Activated CD4-positive, alpha-beta memory T cell treated with anti-CD3 and anti-CD28 coated beads, Interleukin-2, amount 10 ng/mL, durations not matched to agents 7 days and 5 days (primary cell): ENCODE data around the gene ARSG. TPM values are rescaled to one million over a fixed set of nuclear protein-coding genes. Genes with fewer than 3 reads are reported as not detected.
"Not testable (repeated sequence)": the region's sequence is repeated elsewhere in the genome, so short reads cannot be mapped to it uniquely, and the experiment has no call there.

Experiments used
- CTCF ChIA-PET: fragments of 350-600 bp; sonication (Branson Sonifier 250); formaldehyde crosslinking; loops from one replicate; lab custom pipeline; 2021; ENCODE audit warnings: antibody characterized with exemption, inconsistent platforms; lab: Charles Lee
- POLR2A ChIA-PET: fragments of 350-600 bp; sonication (Branson Sonifier 250); formaldehyde crosslinking; loops from one replicate; lab custom pipeline; 2021; ENCODE audit warnings: antibody characterized with exemption; lab: Charles Lee
- DNase-seq: peaks from one replicate; pipeline ENCODE4 v3.0.0-alpha.2; 2020
- H3K27ac Mint-ChIP-seq: one replicate; pipeline ENCODE4 v1.8.0; 2021; ENCODE audit warnings: mild to moderate bottlenecking, mixed read lengths
- H3K27me3 Mint-ChIP-seq: one replicate; pipeline ENCODE4 v1.8.0; 2021; ENCODE audit warnings: mixed read lengths
- H3K36me3 Mint-ChIP-seq: one replicate; pipeline ENCODE4 v1.8.0; 2021; ENCODE audit warnings: low read depth, mixed read lengths
- H3K4me1 Mint-ChIP-seq: one replicate; pipeline ENCODE4 v1.8.0; 2021; ENCODE audit warnings: mixed read lengths
- H3K4me3 Mint-ChIP-seq: one replicate; pipeline ENCODE4 v1.8.0; 2021; ENCODE audit warnings: mild to moderate bottlenecking, mixed read lengths
- H3K9me3 Mint-ChIP-seq: one replicate; pipeline ENCODE4 v1.8.0; 2021; ENCODE audit warnings: mixed read lengths
- total RNA-seq, 2 experiments: library from RNA; stranded (reverse); gene quantifications; one replicate each; pipeline ENCODE4 v1.2.3, GENCODE V29; 2021

Gene ARSG
- total RNA-seq, 2 experiments from 2014 or later, result 13.5 to 16.8 TPM

DNA sequence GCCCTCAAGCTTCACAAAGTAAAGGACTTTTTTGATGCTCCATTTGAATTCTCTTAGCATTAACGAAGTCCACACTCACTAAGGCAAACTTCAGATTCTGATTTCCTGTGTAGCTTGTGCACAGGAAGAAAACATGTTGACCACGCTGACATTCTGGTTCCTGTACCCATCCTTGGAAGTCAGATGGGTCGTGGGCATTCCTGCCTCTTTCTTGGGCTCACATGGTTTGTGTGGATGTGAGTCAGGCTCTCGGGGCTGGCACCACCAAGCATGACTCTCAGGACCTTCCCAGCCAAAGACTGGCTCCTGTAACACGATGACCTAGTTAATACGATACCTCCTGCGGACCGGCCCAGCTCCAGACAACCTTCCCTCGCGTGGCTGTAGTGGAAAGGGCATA is 32.8 kb downstream of the ARSG start:
- ChIA-PET CTCF (interaction anchor here (0.7 to 1.7 kb wide), 3 partner anchors 9 to 75 kb away, joined by 3 to 5 read pairs (median 4); no protein-coding TSS in a partner anchor), POLR2A (interaction anchor here (0.6 to 2.9 kb wide), 6 partner anchors 9 to 32 kb away, joined by 3 to 16 read pairs (median 4); partner anchors contain the start of genes ARSG and SLC16A6)
- H3K9me3 Mint-ChIP-seq, result no peaks in the 10 kb centered on the region
- H3K4me3 Mint-ChIP-seq, result no peak overlapping the region
- no peak for DNase-seq
- peaks cover 25% of the 10 kb centered on the region for H3K4me1 Mint-ChIP-seq
- no peak overlapping the region for H3K27ac Mint-ChIP-seq
- H3K27me3 Mint-ChIP-seq, result no peaks in the 10 kb centered on the region
- no peaks in the 10 kb centered on the region for H3K36me3 Mint-ChIP-seq

DNA sequence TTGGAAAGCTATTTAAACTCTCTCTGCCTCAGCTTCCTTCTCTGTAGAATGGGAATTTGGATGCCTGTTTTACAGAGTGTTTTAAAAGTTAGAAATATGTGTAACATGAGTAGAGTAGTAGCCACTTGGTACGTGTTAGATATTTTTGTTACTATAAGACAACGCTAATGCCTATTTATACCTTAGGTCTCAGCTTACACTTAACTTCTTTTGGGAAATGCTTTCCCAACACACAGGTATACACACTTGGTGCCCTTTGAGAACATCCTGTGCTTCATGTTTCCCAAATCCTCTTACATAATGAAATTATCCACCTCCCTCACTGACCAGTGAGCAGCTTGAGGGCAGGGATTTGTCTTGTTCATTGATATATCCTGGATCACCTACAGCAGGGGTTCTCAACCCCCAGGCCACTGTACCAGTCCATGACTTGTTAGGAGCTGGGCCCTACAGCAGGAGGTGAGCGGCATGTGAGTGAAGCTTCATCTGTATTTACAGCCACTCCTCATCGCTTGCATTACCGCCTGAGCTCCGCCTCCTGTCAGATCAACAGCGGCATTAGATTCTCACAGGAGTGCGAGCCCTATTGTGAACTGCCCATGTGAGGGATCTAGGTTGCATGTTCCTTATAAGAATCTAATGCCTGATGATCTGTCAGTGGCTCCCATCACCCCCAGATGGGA is 33.5 kb downstream of the ARSG start:
- DNase-seq, result no peak
- CTCF ChIA-PET, result interaction anchor here (0.7 to 1.7 kb wide), 3 partner anchors 9 to 74 kb away, joined by 3 to 5 read pairs (median 4); no protein-coding TSS in a partner anchor
- H3K4me1 Mint-ChIP-seq, result peaks cover 25% of the 10 kb centered on the region
- no peaks in the 10 kb centered on the region for H3K27me3 Mint-ChIP-seq
- H3K9me3 Mint-ChIP-seq, result no peaks in the 10 kb centered on the region
- H3K4me3 Mint-ChIP-seq, result no peak overlapping the region
- POLR2A ChIA-PET, result interaction anchor here (0.6 to 2.9 kb wide), 6 partner anchors 9 to 33 kb away, joined by 3 to 16 read pairs (median 4); partner anchors contain the start of genes ARSG and SLC16A6
- no peaks in the 10 kb centered on the region for H3K36me3 Mint-ChIP-seq
- H3K27ac Mint-ChIP-seq, result no peak overlapping the region

DNA sequence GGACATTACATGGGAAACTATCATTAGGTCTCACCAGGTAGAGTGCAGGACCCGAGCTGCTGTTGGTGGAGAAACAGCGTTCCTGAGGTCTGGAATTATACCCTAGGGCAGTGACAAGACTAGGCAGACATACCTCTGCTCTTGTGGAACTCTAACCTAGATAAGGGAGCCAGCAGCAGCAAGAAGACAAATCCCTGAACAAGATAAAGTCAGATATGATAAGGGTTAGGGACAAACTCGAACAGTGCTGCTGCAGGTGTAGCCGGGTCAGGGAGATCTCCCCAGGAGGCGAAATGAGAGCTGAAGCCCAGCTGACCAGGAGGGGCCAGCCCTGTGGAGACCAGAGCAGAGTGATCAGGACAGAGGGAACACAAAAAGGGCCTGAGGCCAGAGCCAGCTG is 34.7 kb downstream of the ARSG start:
- Mint-ChIP-seq H3K4me3 (no peak overlapping the region), H3K27ac (no peak overlapping the region), H3K9me3 (peaks cover 4% of the 10 kb centered on the region), H3K4me1 (peaks cover 25% of the 10 kb centered on the region), H3K27me3 (no peaks in the 10 kb centered on the region), H3K36me3 (no peaks in the 10 kb centered on the region)
- ChIA-PET CTCF (interaction anchor here (0.9 kb wide), 1 partner anchor 42 kb away, joined by 3 read pairs; no protein-coding TSS in a partner anchor), POLR2A (interaction anchor here (1.1 to 2.9 kb wide), 3 partner anchors 30 to 112 kb away, joined by 3 to 16 read pairs (median 3); partner anchors contain the start of genes ARSG and SLC16A6)
- DNase-seq, result no peak

DNA sequence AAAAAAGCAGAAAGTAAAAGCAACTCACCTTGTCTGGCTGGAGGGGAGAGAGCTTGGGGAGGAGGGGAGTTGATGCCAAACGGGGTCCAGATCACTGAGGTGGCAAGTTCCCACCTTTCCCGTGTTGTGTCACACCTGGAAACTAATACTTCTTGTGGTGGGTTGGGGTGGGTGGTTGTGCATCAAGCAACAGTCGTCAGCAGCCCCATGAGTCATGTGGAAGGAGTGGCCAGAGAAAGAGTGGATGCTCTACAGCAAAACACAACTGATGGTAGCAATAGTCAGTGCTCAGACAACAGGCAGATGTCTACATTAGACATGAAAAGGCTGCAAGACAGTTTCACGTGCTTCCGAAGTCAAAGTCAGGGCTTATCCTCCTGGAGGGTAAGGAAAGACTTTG is 35.4 kb downstream of the ARSG start:
- no peak overlapping the region for H3K4me3 Mint-ChIP-seq
- H3K27ac Mint-ChIP-seq, result no peak overlapping the region
- peaks cover 25% of the 10 kb centered on the region for H3K4me1 Mint-ChIP-seq
- CTCF ChIA-PET, result interaction anchor here (0.9 kb wide), 1 partner anchor 43 kb away, joined by 3 read pairs; no protein-coding TSS in a partner anchor
- POLR2A ChIA-PET, result interaction anchor here (1.1 to 1.2 kb wide), 2 partner anchors 31 to 111 kb away, joined by 3 read pairs; no protein-coding TSS in a partner anchor
- no peaks in the 10 kb centered on the region for H3K27me3 Mint-ChIP-seq
- DNase-seq, result no peak
- H3K9me3 Mint-ChIP-seq, result peaks cover 6% of the 10 kb centered on the region
- peaks cover 2% of the 10 kb centered on the region for H3K36me3 Mint-ChIP-seq

DNA sequence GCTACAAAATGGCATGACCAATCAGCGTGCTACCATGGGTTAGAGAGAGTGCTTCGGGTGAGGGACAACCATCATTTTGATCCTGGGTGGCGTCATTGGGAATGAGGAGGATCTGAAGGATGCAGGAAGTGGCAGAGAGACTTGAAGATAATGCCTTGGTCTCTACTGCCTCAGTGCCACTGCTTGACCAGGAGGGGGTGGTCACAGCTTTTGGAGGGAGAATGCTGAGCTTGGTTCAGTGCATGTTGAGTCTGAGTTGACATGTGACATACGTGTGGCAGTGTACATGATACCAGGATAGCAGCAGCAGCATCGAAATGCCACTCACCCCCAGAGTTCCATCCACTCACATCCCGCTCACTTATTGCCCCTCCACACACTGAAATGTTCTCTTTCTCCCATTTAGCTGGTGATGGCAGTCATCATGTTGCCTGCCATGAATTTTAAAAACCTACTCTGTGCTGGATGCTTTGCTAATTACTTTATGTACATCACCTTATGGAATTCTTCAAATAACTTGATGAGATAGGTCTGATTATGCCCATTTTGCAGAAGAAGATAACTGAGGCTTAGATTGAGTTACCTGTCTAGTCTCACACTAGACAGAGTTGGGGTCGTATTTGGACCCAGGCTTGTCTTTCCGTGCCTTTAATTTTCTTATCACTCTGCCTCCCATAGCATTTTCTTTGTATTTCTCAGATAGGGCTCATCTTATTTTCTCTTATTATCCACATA is 36.7 kb downstream of the ARSG start:
- DNase-seq, result no peak
- H3K27me3 Mint-ChIP-seq, result no peaks in the 10 kb centered on the region
- CTCF ChIA-PET, result interaction anchor here (1.1 to 1.5 kb wide), 2 partner anchors 10 to 72 kb away, joined by 3 read pairs; no protein-coding TSS in a partner anchor
- H3K36me3 Mint-ChIP-seq, result peaks cover 13% of the 10 kb centered on the region
- peaks cover 14% of the 10 kb centered on the region for H3K9me3 Mint-ChIP-seq
- POLR2A ChIA-PET, result interaction anchor here (1.6 to 3.1 kb wide), 3 partner anchors 17 to 37 kb away, joined by 3 to 9 read pairs (median 5); partner anchors contain the start of gene SLC16A6
- H3K27ac Mint-ChIP-seq, result no peak overlapping the region
- H3K4me1 Mint-ChIP-seq, result peaks cover 23% of the 10 kb centered on the region
- no peak overlapping the region for H3K4me3 Mint-ChIP-seq

DNA sequence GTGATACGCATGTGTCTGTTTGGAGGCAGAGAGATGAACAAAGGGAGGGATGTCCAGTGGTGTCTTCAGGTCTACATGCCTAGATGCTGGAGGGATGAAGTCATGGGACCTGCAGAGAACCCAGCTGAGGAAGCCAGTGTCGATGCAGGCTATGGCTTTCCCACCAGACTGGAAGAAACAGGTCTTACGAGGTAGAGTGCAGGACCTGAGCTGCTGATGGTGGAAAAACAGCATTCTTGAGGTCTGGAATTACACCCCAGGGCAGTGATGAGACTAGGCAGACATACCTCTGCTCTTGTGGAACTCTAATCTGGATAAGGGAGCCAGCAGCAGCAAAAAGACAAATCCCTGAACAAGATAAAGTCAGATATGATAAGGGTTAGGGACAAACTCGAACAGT is 37.4 kb downstream of the ARSG start:
- DNase-seq, result no peak
- POLR2A ChIA-PET, result interaction anchor here (1.6 to 3.1 kb wide), 4 partner anchors 15 to 38 kb away, joined by 3 to 9 read pairs (median 6); partner anchors contain the start of gene SLC16A6
- Mint-ChIP-seq H3K4me3 (no peak overlapping the region), H3K27me3 (no peaks in the 10 kb centered on the region), H3K4me1 (peaks cover 20% of the 10 kb centered on the region), H3K9me3 (peaks cover 15% of the 10 kb centered on the region), H3K36me3 (peaks cover 14% of the 10 kb centered on the region), H3K27ac (no peak overlapping the region)
- CTCF ChIA-PET, result interaction anchor here (0.6 to 2.6 kb wide), 5 partner anchors 10 to 576 kb away, joined by 3 to 9 read pairs (median 3); no protein-coding TSS in a partner anchor

DNA sequence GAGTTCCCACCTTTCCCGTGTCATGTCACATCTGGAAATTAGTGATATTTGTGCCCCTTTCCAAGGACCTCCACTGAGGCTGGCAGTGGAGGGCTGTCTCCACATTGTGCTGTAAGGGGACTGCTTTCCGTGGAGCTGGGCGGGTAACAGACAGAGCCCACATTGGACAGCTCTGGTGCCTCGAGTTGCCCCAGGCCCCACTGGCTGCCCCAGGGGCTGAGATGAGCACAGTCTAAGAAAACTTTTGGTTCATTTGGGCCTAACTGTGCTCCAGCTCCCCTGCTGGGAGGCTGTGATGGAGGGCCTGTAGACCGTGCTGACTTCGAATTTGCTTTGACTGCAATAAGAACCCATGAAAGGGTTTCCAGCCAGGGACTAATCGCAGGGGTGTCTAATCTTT is 38.0 kb downstream of the ARSG start:
- peaks cover 15% of the 10 kb centered on the region for H3K9me3 Mint-ChIP-seq
- H3K27ac Mint-ChIP-seq, result no peak overlapping the region
- H3K27me3 Mint-ChIP-seq, result no peaks in the 10 kb centered on the region
- DNase-seq, result no peak
- ChIA-PET CTCF (interaction anchor here (0.6 to 2.6 kb wide), 5 partner anchors 9 to 577 kb away, joined by 3 to 9 read pairs (median 6); no protein-coding TSS in a partner anchor), POLR2A (interaction anchor here (1.0 to 3.1 kb wide), 5 partner anchors 15 to 39 kb away, joined by 3 to 9 read pairs (median 5); no protein-coding TSS in a partner anchor)
- H3K4me3 Mint-ChIP-seq, result no peak overlapping the region
- peaks cover 14% of the 10 kb centered on the region for H3K36me3 Mint-ChIP-seq
- H3K4me1 Mint-ChIP-seq, result peaks cover 15% of the 10 kb centered on the region

DNA sequence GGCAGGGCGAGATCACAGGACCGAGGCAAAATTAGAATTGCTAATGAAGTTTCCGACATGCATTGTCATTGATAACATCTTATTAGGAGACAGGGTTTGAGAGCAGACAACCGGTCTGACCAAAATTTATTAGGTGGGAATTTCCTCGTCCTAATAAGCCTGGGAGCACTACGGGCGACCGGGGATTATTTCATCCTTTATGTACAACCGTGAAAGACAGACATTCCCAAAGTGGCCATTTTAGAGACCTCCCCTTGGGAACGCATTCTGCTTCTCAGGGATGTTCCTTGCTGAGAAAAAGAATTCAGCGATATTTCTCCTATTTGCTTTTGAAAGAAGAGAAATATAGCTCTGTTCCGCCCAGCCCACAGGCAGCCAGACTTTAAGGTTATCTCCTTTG is 40.6 kb downstream of the ARSG start:
- DNase-seq, H3K4me1 Mint-ChIP-seq, H3K4me3 Mint-ChIP-seq, H3K27me3 Mint-ChIP-seq, POLR2A ChIA-PET, H3K27ac Mint-ChIP-seq: not testable (repeated sequence)
- Mint-ChIP-seq H3K9me3 (peaks cover 15% of the 10 kb centered on the region), H3K36me3 (peaks cover 14% of the 10 kb centered on the region)
- CTCF ChIA-PET, result interaction anchor here (0.6 kb wide), 1 partner anchor 23 kb away, joined by 3 read pairs; no protein-coding TSS in a partner anchor

DNA sequence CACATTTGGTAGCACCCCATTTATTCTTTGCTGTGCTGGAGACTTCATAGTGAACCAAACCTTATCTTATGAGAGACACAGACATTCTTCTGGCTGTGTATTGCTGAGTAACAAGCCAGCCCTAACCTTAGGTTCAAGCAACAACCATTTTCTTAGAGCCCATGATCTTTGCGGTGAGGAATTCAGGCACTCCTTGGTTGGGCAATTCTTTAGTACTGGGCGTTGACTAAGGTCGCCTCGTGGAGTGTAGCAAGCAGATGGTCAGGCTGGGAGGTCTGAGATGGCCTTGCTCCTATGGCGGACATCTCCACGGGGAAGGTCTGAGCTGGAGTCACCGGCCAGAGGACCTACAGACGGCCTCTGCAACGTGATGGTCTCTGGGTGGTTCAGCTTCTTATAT is 43.1 kb downstream of the ARSG start:
- Mint-ChIP-seq H3K9me3 (peaks cover 15% of the 10 kb centered on the region), H3K36me3 (peaks cover 14% of the 10 kb centered on the region), H3K27me3 (no peaks in the 10 kb centered on the region), H3K27ac (no peak overlapping the region), H3K4me3 (no peak overlapping the region), H3K4me1 (peaks cover 6% of the 10 kb centered on the region)
- ChIA-PET POLR2A (no interaction called here), CTCF (interaction anchor here (0.9 kb wide), 1 partner anchor 23 kb away, joined by 3 read pairs; no protein-coding TSS in a partner anchor)
- no peak for DNase-seq

DNA sequence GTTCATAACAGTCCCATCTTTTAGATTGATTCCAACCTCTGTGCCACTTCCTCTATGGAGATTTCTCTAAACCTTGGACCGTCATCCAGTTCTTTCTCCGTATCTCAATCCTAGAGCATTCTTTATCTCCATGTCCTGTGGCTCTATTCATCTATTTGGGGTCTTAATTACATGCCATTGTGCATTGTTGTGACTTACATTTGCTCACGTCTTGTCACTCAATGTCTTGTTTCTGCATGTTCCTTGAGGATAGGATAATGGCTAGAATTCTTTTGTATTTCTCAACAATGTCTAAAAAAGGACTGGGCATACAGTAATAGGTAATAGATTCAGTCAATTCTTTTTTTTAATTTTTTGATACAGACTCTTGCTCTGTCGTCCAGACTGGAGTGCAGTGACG is 50.2 kb downstream of the ARSG start:
- no peak overlapping the region for H3K27ac Mint-ChIP-seq
- H3K4me3 Mint-ChIP-seq, result no peak overlapping the region
- POLR2A ChIA-PET, result interaction anchor here (1.1 to 4.7 kb wide), 2 partner anchors 8 to 51 kb away, joined by 4 to 16 read pairs; partner anchors contain the start of genes ARSG and SLC16A6
- peaks cover 3% of the 10 kb centered on the region for H3K36me3 Mint-ChIP-seq
- no peak for DNase-seq
- peaks cover 45% of the 10 kb centered on the region for H3K4me1 Mint-ChIP-seq
- no peaks in the 10 kb centered on the region for H3K27me3 Mint-ChIP-seq
- no peaks in the 10 kb centered on the region for H3K9me3 Mint-ChIP-seq
- CTCF ChIA-PET, result no interaction called here

DNA sequence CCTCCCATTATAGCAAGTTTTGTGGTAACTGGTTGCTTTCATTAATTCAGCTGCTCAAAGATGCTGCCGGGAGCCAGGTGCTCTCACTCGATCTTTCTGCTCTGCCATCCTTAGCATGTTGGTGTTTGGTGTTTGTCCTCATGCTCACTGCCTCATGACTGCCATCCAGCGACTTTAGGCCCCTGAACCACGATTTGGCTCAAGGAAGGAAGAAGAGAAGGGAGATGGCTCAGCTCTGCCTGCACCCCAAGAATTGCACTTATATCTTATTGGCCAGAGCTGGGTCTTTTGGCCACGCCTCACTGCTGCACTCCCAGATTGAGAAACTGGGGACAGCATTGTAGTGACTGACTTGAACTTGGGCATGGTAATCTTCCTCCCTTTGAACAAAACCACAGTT is 52.7 kb downstream of the ARSG start:
- Mint-ChIP-seq H3K9me3 (no peaks in the 10 kb centered on the region), H3K27ac (peak overlapping the region; percentile 77), H3K4me3 (no peak overlapping the region), H3K27me3 (no peaks in the 10 kb centered on the region), H3K4me1 (peaks cover 65% of the 10 kb centered on the region), H3K36me3 (peaks cover 17% of the 10 kb centered on the region)
- CTCF ChIA-PET, result interaction anchor here (0.6 to 3.4 kb wide), 6 partner anchors 12 to 162 kb away, joined by 3 to 22 read pairs (median 6); partner anchors contain the start of genes ARSG and SLC16A6
- POLR2A ChIA-PET, result interaction anchor here (0.9 to 8.1 kb wide), 9 partner anchors 11 to 96 kb away, joined by 4 to 158 read pairs (median 5); partner anchors contain the start of genes AMZ2, ARSG and SLC16A6
- no peak for DNase-seq

DNA sequence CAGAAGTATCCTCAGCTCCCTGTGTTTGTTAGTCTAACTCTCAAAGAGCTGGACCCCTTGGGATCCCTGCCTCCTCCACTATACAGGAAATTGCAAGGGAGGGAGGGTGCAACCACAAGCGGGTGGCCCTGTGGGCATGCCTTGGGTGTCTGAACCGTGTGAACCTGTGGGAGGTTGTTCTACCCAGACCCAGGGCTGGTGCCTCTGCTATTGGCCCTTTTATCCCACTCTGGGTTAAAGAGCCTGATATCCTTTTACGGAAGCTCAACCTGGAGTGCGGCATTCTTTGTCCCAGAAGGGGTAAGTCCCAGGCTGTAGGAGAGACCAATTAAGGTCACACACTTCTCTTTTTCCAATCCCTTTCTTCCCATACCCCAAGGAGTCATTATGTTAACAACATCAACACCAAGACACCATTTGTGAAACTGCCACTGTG is 53.4 kb downstream of the ARSG start:
- peak overlapping the region; percentile 77 for H3K27ac Mint-ChIP-seq
- CTCF ChIA-PET, result interaction anchor here (0.8 to 3.4 kb wide), 7 partner anchors 11 to 120 kb away, joined by 3 to 22 read pairs (median 4); partner anchors contain the start of genes ARSG and SLC16A6

More for the DNA sequence above, 53.4 kb downstream of the ARSG start:
- Mint-ChIP-seq H3K4me1 (peaks cover 67% of the 10 kb centered on the region), H3K27me3 (no peaks in the 10 kb centered on the region), H3K9me3 (no peaks in the 10 kb centered on the region), H3K4me3 (no peak overlapping the region), H3K36me3 (peaks cover 17% of the 10 kb centered on the region)
- POLR2A ChIA-PET, result interaction anchor here (0.9 to 8.1 kb wide), 17 partner anchors 10 to 139 kb away, joined by 3 to 158 read pairs (median 5); partner anchors contain the start of genes AMZ2, ARSG and SLC16A6
- DNase-seq, result peak; percentile 72
